ENCODE data around the gene IRF2BP2.

- no peak for TF ChIP-seq CTCF (IDR thresholded peaks at IDR 0.05)
- no peak for TF ChIP-seq POLR2A (IDR thresholded peaks at IDR 0.05)
Measured at GRCh38 chr1:234644928-234645327, 35.0 kb upstream of the IRF2BP2 start.

Data from testis (tissue), 2 donors.